Fibroblast of lung (primary cell): ENCODE results near the gene DRG2.

ENCODE experiments used
- EZH2 ChIP-seq: IDR thresholded peaks from 2 replicates; pipeline ENCODE4 v1.5.1; 2012; ENCODE audit warnings: low read length, control low read depth, mild to moderate bottlenecking; ENCODE audit errors: missing control alignments
- TF ChIP-seq, protein P1 (sequence below), 2 donors: IDR thresholded peaks in 1 of 2; conservative IDR thresholded peaks in 1 of 2; 1 replicate in 1 of 2; 2 replicates in 1 of 2; pipeline ENCODE4 v1.5.1; 2011 to 2012; ENCODE audit warnings: low read length in 2 of 2, control low read depth in 1 of 2, inconsistent platforms in 1 of 2, low read depth in 1 of 2, mild to moderate bottlenecking in 1 of 2

DNA sequence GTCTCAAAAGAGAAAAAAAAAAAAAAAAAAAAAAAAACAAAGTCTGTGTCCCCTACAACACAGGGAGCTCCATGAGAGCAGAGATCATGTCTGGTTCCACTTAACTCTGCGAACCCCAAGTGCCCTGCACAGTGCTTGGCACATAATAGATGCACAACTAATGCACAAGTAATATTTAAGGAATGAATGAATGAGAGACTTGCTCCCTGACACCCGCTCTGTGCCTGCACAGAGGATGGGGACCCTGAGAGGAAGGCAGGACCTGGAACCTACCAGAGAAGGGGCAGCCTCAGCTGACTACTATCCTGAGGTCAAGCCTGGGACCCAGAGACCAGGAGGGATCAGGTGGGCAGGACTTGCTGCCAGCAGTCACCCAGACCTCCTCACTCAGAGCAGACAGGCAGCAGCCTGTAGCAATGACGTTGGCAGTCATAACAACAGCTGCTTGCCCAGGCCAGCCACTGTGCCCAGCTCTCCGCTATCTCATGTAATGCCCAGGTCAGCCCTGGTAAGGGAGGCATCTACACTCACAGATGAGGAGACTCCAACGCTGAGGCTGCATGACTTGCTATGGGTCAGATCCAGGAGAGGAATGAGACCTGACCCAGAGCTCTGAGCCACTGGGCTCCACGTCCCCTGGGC is 23.7 kb downstream of the DRG2 start:
- TF ChIP-seq, protein P1, sequence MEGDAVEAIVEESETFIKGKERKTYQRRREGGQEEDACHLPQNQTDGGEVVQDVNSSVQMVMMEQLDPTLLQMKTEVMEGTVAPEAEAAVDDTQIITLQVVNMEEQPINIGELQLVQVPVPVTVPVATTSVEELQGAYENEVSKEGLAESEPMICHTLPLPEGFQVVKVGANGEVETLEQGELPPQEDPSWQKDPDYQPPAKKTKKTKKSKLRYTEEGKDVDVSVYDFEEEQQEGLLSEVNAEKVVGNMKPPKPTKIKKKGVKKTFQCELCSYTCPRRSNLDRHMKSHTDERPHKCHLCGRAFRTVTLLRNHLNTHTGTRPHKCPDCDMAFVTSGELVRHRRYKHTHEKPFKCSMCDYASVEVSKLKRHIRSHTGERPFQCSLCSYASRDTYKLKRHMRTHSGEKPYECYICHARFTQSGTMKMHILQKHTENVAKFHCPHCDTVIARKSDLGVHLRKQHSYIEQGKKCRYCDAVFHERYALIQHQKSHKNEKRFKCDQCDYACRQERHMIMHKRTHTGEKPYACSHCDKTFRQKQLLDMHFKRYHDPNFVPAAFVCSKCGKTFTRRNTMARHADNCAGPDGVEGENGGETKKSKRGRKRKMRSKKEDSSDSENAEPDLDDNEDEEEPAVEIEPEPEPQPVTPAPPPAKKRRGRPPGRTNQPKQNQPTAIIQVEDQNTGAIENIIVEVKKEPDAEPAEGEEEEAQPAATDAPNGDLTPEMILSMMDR (conservative IDR thresholded peaks at IDR 0.05 in 1 of 2, IDR thresholded peaks at IDR 0.05 in 1 of 2; ENCODE audit: low read depth in 1 of 2, low read length in 2 of 2) = no peak
- no peak for TF ChIP-seq EZH2
